ENCODE results near the gene GFOD2.

The GFOD2 gene

DNA sequence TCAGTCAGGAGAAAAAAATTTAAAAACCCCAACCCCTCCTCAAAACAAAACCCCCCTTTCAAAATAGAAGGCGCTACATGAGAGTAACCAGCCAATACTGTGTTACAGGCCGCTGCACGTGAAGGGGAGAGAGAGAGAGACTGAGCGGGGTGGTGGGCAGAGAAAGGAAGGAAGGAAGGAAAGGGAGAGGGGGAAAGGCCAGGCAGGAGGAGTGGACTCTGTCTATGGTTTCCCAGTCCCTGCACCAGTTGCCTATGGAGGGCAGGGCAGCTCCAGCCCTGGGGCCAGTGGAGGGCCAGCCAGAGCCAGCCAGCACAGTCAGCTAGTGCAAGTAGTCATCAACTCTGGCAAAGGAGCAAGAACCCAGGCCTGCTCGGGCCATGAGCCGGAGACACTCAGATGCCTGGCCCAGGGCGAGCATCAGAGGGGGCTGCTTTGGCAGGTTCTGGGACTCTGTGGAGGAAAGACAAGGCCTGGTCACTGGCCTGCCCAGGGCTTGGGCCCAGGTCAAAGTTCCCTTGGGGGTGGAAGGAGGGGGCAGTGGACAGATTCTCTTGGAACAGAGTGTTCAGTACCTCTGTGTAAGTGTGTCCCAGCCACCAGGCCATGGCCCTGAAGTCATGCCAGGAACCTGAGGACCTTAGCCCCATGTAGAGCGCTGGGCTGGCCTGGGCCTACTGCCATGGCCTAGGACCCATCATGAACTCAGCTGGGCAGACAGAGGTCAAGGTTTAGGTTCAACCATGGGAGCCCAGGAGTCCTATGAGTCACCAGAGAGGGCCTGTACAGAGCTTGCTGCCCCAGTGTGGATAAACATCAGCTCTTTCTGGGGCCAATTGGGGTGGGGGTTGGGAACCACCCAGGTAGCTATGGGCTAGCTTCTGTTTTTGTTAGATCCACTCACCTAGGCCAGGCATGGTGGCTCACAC, 7.3 kb upstream of the GFOD2 start:
- H3K36me3 ChIP-seq (ENCODE audit: control insufficient read depth, insufficient read depth, low read length), result peaks cover 54% of the 10 kb centered on the region
- H3K4me3 ChIP-seq (replicated peaks; ENCODE audit: low read depth, low read length), result no peak overlapping the region
- TF ChIP-seq CTCF (IDR thresholded peaks at IDR 0.05; ENCODE audit: insufficient read depth, low read length, poor library complexity, severe bottlenecking), result no peak
- H3K27me3 ChIP-seq (replicated peaks; ENCODE audit: control insufficient read depth, insufficient read depth, low read length), result no peaks in the 10 kb centered on the region
- no peak for DNase-seq (ENCODE audit: extremely low read depth, insufficient read length)

GRCh38 chr16:67723911-67724305, 4.8 kb upstream of the GFOD2 start:
- Histone ChIP-seq H3K27me3 (replicated peaks; ENCODE audit: control insufficient read depth, insufficient read depth, low read length) (no peaks in the 10 kb centered on the region), H3K4me3 (replicated peaks; ENCODE audit: low read depth, low read length) (no peak overlapping the region), H3K36me3 (ENCODE audit: control insufficient read depth, insufficient read depth, low read length) (peaks cover 34% of the 10 kb centered on the region)
- no peak for DNase-seq (ENCODE audit: extremely low read depth, insufficient read length)
- TF ChIP-seq CTCF (IDR thresholded peaks at IDR 0.05; ENCODE audit: insufficient read depth, low read length, poor library complexity, severe bottlenecking), result no peak

DNA sequence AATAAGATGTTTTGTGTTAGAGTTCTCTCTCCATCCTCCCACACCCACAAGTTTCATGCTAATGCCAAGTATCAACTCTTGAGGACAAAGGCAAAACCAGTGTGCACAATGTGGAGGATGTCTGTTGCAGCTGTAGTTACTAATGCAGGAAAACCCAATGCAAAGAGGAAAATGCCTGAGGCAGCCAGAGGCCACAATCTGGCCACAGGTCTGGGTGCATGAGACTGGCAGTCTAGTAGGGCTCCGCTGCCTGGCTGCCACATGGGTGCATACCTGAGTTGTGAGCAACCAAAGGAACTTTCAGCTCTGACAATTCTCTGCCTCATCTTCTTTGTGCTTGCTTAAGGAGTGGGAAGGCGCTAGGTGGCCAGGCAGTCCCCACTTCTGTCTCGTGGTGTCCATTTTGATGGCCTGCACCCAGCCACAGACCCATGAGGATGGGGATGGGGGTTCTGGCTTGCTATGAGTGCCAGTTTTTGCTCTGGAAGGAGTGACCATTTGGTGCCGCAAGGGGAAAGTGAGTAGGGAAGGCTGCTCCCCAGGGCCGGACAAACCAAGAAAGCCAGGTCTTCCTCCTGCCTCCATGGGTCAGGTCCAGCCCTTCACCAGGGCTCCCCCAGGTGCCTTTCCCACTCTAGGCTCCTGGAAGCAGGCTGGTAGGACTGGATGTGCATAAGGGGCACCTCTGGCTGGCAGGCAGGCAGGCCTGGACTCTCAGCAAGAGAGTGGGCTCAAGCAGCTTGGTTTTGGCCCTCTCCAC, 4.2 kb upstream of the GFOD2 start:
- TF ChIP-seq CTCF (IDR thresholded peaks at IDR 0.05; ENCODE audit: insufficient read depth, low read length, poor library complexity, severe bottlenecking), result no peak
- peaks cover 30% of the 10 kb centered on the region for H3K36me3 ChIP-seq (ENCODE audit: control insufficient read depth, insufficient read depth, low read length)
- DNase-seq (ENCODE audit: extremely low read depth, insufficient read length), result no peak
- no peak overlapping the region for H3K4me3 ChIP-seq (replicated peaks; ENCODE audit: low read depth, low read length)
- no peaks in the 10 kb centered on the region for H3K27me3 ChIP-seq (replicated peaks; ENCODE audit: control insufficient read depth, insufficient read depth, low read length)

- no peak for TF ChIP-seq CTCF (IDR thresholded peaks at IDR 0.05; ENCODE audit: insufficient read depth, low read length, poor library complexity, severe bottlenecking)
- no peak for DNase-seq (ENCODE audit: extremely low read depth, insufficient read length)
- peak overlapping the region; percentile 76 for H3K4me3 ChIP-seq (replicated peaks; ENCODE audit: low read depth, low read length)
- peaks cover 15% of the 10 kb centered on the region for H3K36me3 ChIP-seq (ENCODE audit: control insufficient read depth, insufficient read depth, low read length)
- no peaks in the 10 kb centered on the region for H3K27me3 ChIP-seq (replicated peaks; ENCODE audit: control insufficient read depth, insufficient read depth, low read length)
Observed at GRCh38 chr16:67720236-67720635, 1.1 kb upstream of the GFOD2 start.

DNA sequence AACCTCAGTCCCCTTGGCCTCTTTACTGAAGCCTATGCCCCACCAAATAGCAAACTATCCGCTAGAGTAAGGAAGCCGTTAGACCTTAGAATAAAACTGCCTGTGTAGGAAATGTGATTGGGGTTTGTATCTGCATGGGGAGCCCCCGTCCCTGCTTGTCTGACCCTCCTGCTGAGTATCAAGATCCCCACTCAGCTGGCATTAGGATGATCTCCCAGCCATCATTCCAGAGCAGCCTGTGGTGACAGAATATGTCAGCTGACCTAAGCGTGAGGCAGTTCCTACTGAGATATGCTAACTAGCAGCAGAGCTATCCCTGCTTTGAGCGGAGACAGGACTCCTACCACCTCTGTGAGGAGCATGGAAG, 645 bp upstream of the GFOD2 start:
- Histone ChIP-seq H3K27me3 (replicated peaks; ENCODE audit: control insufficient read depth, insufficient read depth, low read length) (no peaks in the 10 kb centered on the region), H3K36me3 (ENCODE audit: control insufficient read depth, insufficient read depth, low read length) (peaks cover 12% of the 10 kb centered on the region), H3K4me3 (replicated peaks; ENCODE audit: low read depth, low read length) (peak overlapping the region; percentile 76)
- DNase-seq (ENCODE audit: extremely low read depth, insufficient read length), result no peak
- TF ChIP-seq CTCF (IDR thresholded peaks at IDR 0.05; ENCODE audit: insufficient read depth, low read length, poor library complexity, severe bottlenecking), result no peak

Measured in GM06990 (cell line).